GM23338 (cell line): ENCODE measurements around the gene SUSD1. TPM values are rescaled to one million over a fixed set of nuclear protein-coding genes. Genes with fewer than 3 reads are reported as not detected.

Experiments used
- ATAC-seq: fragments of 200-7000 bp; cut with Tn5 transposase; 3 replicates; pipeline ENCODE4 v1.9.1; 2020
- DNase-seq: peaks from one replicate; pipeline ENCODE4 v3.0.0-alpha.2; 2015; ENCODE audit warnings: low spot score
- H2AFZ ChIP-seq: fragments of 200-600 bp; sonication (generic); 2 replicates; pipeline ENCODE4 v1.8.0; 2016; ENCODE audit warnings: antibody characterized with exemption, mild to moderate bottlenecking, moderate library complexity
- H3F3A ChIP-seq: fragments of 200-600 bp; sonication (generic); replicated peaks from 2 replicates; pipeline ENCODE4 v1.8.0; 2017; ENCODE audit warnings: antibody characterized with exemption, mixed run types, low read depth
- H3K27ac ChIP-seq: fragments of 200-600 bp; sonication (generic); 2 replicates; pipeline ENCODE4 v1.6.1; 2016; ENCODE audit warnings: low read depth
- H3K27me3 ChIP-seq: fragments of 200-600 bp; sonication (generic); 2 replicates; pipeline ENCODE4 v1.8.0; 2016; ENCODE audit warnings: mild to moderate bottlenecking, mixed run types, moderate library complexity; ENCODE audit not compliant: insufficient read depth
- H3K36me3 ChIP-seq: fragments of 200-600 bp; sonication (generic); 2 replicates; pipeline ENCODE4 v1.8.0; 2016; ENCODE audit warnings: mild to moderate bottlenecking; ENCODE audit not compliant: insufficient read depth
- H3K4me1 ChIP-seq: fragments of 200-600 bp; sonication (generic); 2 replicates; pipeline ENCODE4 v1.8.0; 2016; ENCODE audit warnings: mild to moderate bottlenecking, moderate library complexity; ENCODE audit not compliant: insufficient read depth
- H3K4me2 ChIP-seq: fragments of 200-600 bp; sonication (generic); 2 replicates; pipeline ENCODE4 v1.7.1; 2017; ENCODE audit warnings: mixed run types
- H3K4me3 ChIP-seq: fragments of 200-600 bp; sonication (generic); 2 replicates; pipeline ENCODE4 v1.6.1; 2016; ENCODE audit warnings: mixed run types
- H3K79me2 ChIP-seq: fragments of 200-600 bp; sonication (generic); replicated peaks from 2 replicates; pipeline ENCODE4 v1.8.0; 2017; ENCODE audit warnings: mild to moderate bottlenecking; ENCODE audit not compliant: insufficient read depth
- H3K9me2 ChIP-seq: fragments of 200-600 bp; sonication (generic); 2 replicates; pipeline ENCODE4 v1.8.0; 2017; ENCODE audit not compliant: insufficient read depth
- H4K20me1 ChIP-seq: fragments of 200-600 bp; sonication (generic); replicated peaks from 2 replicates; pipeline ENCODE4 v1.8.0; 2017; ENCODE audit warnings: mild to moderate bottlenecking; ENCODE audit not compliant: insufficient read depth
- H3K27ac Mint-ChIP-seq: 2 replicates; pipeline ENCODE4 v1.8.0; 2020; ENCODE audit warnings: inconsistent platforms, mild to moderate bottlenecking, moderate library complexity, mixed read lengths
- H3K27me3 Mint-ChIP-seq: 3 replicates; pipeline ENCODE4 v1.8.0; 2022; ENCODE audit warnings: low read depth, mild to moderate bottlenecking, moderate library complexity, mixed read lengths, inconsistent platforms; ENCODE audit not compliant: insufficient read depth, poor library complexity
- H3K36me3 Mint-ChIP-seq: 3 replicates; pipeline ENCODE4 v1.8.0; 2021; ENCODE audit warnings: low read depth, mild to moderate bottlenecking, inconsistent platforms, moderate library complexity, mixed read lengths
- H3K4me1 Mint-ChIP-seq: 3 replicates; pipeline ENCODE4 v1.8.0; 2020; ENCODE audit warnings: mild to moderate bottlenecking, inconsistent platforms, mixed read lengths
- H3K4me3 Mint-ChIP-seq: 3 replicates; pipeline ENCODE4 v1.8.0; 2021; ENCODE audit warnings: moderate library complexity, mild to moderate bottlenecking, inconsistent platforms, mixed read lengths
- H3K9me3 Mint-ChIP-seq: 3 replicates; pipeline ENCODE4 v1.8.0; 2020; ENCODE audit warnings: moderate library complexity, mild to moderate bottlenecking, inconsistent platforms, mixed read lengths
- CREB1 ChIP-seq: fragments of 250-450 bp; sonication (Bioruptor Pico); IDR thresholded peaks from 2 replicates; pipeline ENCODE4 v1.5.0; 2020; ENCODE audit warnings: low read depth, mild to moderate bottlenecking, moderate library complexity
- EZH2 ChIP-seq: fragments of 200-600 bp; sonication (generic); IDR thresholded peaks from one replicate; pipeline ENCODE4 v1.8.0; 2017; ENCODE audit warnings: antibody characterized with exemption, mild to moderate bottlenecking, low read depth; ENCODE audit not compliant: unreplicated experiment
- JUNB ChIP-seq: IDR thresholded peaks from one replicate; pipeline ENCODE4 v1.6.1; 2016; ENCODE audit warnings: antibody characterized with exemption; ENCODE audit not compliant: unreplicated experiment
- NANOG ChIP-seq: IDR thresholded peaks from 2 replicates; pipeline ENCODE4 v1.6.1; 2016; ENCODE audit warnings: antibody characterized with exemption, borderline replicate concordance
- POLR2AphosphoS5 ChIP-seq: IDR thresholded peaks from 2 replicates; pipeline ENCODE4 v1.6.1; 2016; ENCODE audit warnings: antibody characterized with exemption, low read depth
- ZNF114 ChIP-seq: fragments of 250-450 bp; sonication (Bioruptor Pico); IDR thresholded peaks from 2 replicates; pipeline ENCODE4 v1.5.0; 2020; ENCODE audit warnings: mild to moderate bottlenecking, moderate library complexity
- ZNF331 ChIP-seq: fragments of 250-450 bp; sonication (Bioruptor Pico); IDR thresholded peaks from 2 replicates; pipeline ENCODE4 v1.5.0; 2020; ENCODE audit warnings: low read depth, mild to moderate bottlenecking, moderate library complexity
- polyA plus RNA-seq: library from polyadenylated mRNA; unstranded; fragments of >200 nt; fragmentation: Nextera tagmentation; extraction: Ambion mirVana; gene quantifications from 2 replicates; pipeline ENCODE4 v1.2.1, GENCODE V29; 2016
- total RNA-seq: library from RNA; depleted of rRNA; stranded (reverse); fragments of >200 nt; shearing (Covaris generic); gene quantifications from 2 replicates; pipeline ENCODE4 v1.2.3, GENCODE V29; 2014
- TF ChIP-seq, protein P1 (sequence below): fragments of 250-450 bp; sonication (Bioruptor Pico); IDR thresholded peaks from 2 replicates; pipeline ENCODE4 v1.5.0; 2020; ENCODE audit warnings: mild to moderate bottlenecking, moderate library complexity

The SUSD1 gene
- total and polyA plus RNA-seq, 2 experiments from 2014 or later: 1.2 to 6.4 TPM

DNA sequence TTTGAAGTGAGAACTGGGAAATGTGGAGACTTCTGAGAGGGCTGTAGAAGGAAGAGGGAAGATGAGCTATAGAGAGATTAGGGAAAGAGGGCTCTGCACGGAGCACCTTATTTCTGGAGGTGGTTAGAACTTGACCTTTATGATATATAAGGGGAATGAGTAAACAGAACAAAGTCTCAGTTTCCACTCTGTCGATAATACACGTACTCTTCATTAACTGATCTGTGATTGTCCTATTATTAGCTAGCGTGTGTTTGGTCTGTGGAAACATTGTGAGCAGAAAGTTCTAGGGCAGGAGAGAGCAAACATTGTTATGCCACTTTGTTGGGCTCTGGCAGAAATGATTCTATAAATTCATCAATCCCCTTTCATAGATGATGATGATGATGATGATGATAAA lies 159.9 kb downstream of the SUSD1 start:
- Mint-ChIP-seq H3K27me3 (no peaks in the 10 kb centered on the region), H3K4me3 (no peak overlapping the region), H3K36me3 (no peaks in the 10 kb centered on the region), H3K27ac (no peak overlapping the region), H3K4me1 (no peaks in the 10 kb centered on the region), H3K9me3 (no peaks in the 10 kb centered on the region)
- H4K20me1 ChIP-seq: no peaks in the 10 kb centered on the region
- H3K79me2 ChIP-seq: no peaks in the 10 kb centered on the region
- DNase-seq (no peak), ATAC-seq (no peak)
- H3K27ac ChIP-seq: no peak overlapping the region
- no peaks in the 10 kb centered on the region for H3K4me1 ChIP-seq
- TF ChIP-seq, protein P1, sequence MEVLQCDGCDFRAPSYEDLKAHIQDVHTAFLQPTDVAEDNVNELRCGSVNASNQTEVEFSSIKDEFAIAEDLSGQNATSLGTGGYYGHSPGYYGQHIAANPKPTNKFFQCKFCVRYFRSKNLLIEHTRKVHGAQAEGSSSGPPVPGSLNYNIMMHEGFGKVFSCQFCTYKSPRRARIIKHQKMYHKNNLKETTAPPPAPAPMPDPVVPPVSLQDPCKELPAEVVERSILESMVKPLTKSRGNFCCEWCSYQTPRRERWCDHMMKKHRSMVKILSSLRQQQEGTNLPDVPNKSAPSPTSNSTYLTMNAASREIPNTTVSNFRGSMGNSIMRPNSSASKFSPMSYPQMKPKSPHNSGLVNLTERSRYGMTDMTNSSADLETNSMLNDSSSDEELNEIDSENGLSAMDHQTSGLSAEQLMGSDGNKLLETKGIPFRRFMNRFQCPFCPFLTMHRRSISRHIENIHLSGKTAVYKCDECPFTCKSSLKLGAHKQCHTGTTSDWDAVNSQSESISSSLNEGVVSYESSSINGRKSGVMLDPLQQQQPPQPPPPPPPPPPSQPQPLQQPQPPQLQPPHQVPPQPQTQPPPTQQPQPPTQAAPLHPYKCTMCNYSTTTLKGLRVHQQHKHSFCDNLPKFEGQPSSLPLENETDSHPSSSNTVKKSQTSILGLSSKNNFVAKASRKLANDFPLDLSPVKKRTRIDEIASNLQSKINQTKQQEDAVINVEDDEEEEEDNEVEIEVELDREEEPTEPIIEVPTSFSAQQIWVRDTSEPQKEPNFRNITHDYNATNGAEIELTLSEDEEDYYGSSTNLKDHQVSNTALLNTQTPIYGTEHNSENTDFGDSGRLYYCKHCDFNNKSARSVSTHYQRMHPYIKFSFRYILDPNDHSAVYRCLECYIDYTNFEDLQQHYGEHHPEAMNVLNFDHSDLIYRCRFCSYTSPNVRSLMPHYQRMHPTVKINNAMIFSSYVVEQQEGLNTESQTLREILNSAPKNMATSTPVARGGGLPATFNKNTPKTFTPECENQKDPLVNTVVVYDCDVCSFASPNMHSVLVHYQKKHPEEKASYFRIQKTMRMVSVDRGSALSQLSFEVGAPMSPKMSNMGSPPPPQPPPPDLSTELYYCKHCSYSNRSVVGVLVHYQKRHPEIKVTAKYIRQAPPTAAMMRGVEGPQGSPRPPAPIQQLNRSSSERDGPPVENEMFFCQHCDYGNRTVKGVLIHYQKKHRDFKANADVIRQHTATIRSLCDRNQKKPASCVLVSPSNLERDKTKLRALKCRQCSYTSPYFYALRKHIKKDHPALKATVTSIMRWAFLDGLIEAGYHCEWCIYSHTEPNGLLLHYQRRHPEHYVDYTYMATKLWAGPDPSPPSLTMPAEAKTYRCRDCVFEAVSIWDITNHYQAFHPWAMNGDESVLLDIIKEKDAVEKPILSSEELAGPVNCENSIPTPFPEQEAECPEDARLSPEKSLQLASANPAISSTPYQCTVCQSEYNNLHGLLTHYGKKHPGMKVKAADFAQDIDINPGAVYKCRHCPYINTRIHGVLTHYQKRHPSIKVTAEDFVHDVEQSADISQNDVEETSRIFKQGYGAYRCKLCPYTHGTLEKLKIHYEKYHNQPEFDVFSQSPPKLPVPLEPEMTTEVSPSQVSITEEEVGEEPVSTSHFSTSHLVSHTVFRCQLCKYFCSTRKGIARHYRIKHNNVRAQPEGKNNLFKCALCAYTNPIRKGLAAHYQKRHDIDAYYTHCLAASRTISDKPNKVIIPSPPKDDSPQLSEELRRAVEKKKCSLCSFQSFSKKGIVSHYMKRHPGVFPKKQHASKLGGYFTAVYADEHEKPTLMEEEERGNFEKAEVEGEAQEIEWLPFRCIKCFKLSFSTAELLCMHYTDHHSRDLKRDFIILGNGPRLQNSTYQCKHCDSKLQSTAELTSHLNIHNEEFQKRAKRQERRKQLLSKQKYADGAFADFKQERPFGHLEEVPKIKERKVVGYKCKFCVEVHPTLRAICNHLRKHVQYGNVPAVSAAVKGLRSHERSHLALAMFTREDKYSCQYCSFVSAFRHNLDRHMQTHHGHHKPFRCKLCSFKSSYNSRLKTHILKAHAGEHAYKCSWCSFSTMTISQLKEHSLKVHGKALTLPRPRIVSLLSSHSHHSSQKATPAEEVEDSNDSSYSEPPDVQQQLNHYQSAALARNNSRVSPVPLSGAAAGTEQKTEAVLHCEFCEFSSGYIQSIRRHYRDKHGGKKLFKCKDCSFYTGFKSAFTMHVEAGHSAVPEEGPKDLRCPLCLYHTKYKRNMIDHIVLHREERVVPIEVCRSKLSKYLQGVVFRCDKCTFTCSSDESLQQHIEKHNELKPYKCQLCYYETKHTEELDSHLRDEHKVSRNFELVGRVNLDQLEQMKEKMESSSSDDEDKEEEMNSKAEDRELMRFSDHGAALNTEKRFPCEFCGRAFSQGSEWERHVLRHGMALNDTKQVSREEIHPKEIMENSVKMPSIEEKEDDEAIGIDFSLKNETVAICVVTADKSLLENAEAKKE: no peak
- TF ChIP-seq EZH2: no peak
- H3K36me3 ChIP-seq: no peaks in the 10 kb centered on the region
- no peak overlapping the region for H3K4me2 ChIP-seq
- no peaks in the 10 kb centered on the region for H3K9me2 ChIP-seq
- H3K4me3 ChIP-seq: no peak overlapping the region
- no peak overlapping the region for H2AFZ ChIP-seq
- H3K27me3 ChIP-seq: no peaks in the 10 kb centered on the region
- H3F3A ChIP-seq: no peaks in the 10 kb centered on the region

DNA sequence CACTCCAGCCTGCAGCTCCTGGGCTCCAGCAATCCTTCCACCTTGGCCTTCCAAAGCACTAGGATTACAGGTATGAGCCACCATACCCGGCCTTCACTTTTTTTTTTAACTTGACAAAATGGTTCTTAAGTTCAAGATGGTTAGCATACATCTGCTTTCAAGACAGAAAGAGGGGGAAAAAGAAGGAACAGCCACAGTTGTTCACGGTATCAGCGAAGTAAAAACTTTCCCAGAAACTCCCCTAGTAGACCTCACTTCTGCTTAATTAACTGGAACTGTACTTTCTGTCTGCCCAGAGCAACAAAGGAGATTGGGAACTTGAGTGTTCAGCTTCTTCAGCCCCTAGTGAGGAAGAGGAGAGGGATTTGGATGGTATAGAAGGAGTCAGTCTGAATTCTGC lies 161.8 kb downstream of the SUSD1 start:
- no peak overlapping the region for H3K4me2 ChIP-seq
- no peak overlapping the region for H3K27ac ChIP-seq
- no peaks in the 10 kb centered on the region for H3K9me2 ChIP-seq
- no peaks in the 10 kb centered on the region for H3K27me3 ChIP-seq
- no peaks in the 10 kb centered on the region for H3K79me2 ChIP-seq
- no peaks in the 10 kb centered on the region for H3F3A ChIP-seq
- ATAC-seq (no peak), DNase-seq (no peak)
- Mint-ChIP-seq H3K4me1 (no peaks in the 10 kb centered on the region), H3K36me3 (no peaks in the 10 kb centered on the region), H3K9me3 (no peaks in the 10 kb centered on the region), H3K27me3 (no peaks in the 10 kb centered on the region), H3K4me3 (no peak overlapping the region), H3K27ac (no peak overlapping the region)
- no peaks in the 10 kb centered on the region for H3K36me3 ChIP-seq
- H4K20me1 ChIP-seq: no peaks in the 10 kb centered on the region
- H2AFZ ChIP-seq: no peak overlapping the region
- H3K4me1 ChIP-seq: no peaks in the 10 kb centered on the region
- no peak overlapping the region for H3K4me3 ChIP-seq
- TF ChIP-seq NANOG (no peak), JUNB (no peak), CREB1 (CRISPR knock-in tag) (no peak), POLR2AphosphoS5 (no peak), EZH2 (no peak), ZNF114 (CRISPR knock-in tag) (no peak), ZNF331 (CRISPR knock-in tag) (no peak)
- TF ChIP-seq, protein P1: no peak
